Activated CD8-positive, alpha-beta memory T cell treated with anti-CD3 and anti-CD28 coated beads, Interleukin-2, amount 10 ng/mL, durations not matched to agents 7 days and 5 days (primary cell): ENCODE measurements around the gene SRPX2. TPM values are rescaled to one million over a fixed set of nuclear protein-coding genes. Genes with fewer than 3 reads are reported as not detected.
"Not testable (repeated sequence)": the region's sequence is repeated elsewhere in the genome, so short reads cannot be mapped to it uniquely, and the experiment has no call there.

Experiments used
- ATAC-seq: fragments of 150-1000 bp; cut with Tn5 transposase; one replicate; pipeline ENCODE4 v1.10.0; 2021; ENCODE audit warnings: moderate library complexity
- CTCF ChIA-PET: fragments of 350-600 bp; sonication (Branson Sonifier 250); formaldehyde crosslinking; loops from one replicate; lab custom pipeline; 2021; ENCODE audit warnings: antibody characterized with exemption; lab: Charles Lee
- DNase-seq: peaks from one replicate; pipeline ENCODE4 v3.0.0-alpha.2; 2020
- H3K27ac Mint-ChIP-seq: one replicate; pipeline ENCODE4 v1.8.0; 2021; ENCODE audit warnings: mild to moderate bottlenecking, mixed read lengths
- H3K27me3 Mint-ChIP-seq: one replicate; pipeline ENCODE4 v1.8.0; 2021; ENCODE audit warnings: mixed read lengths
- H3K36me3 Mint-ChIP-seq: one replicate; pipeline ENCODE4 v1.8.0; 2021; ENCODE audit warnings: mild to moderate bottlenecking, mixed read lengths
- H3K4me1 Mint-ChIP-seq: one replicate; pipeline ENCODE4 v1.8.0; 2021; ENCODE audit warnings: mixed read lengths
- H3K4me3 Mint-ChIP-seq: one replicate; pipeline ENCODE4 v1.8.0; 2021; ENCODE audit warnings: mild to moderate bottlenecking, moderate library complexity, mixed read lengths
- H3K9me3 Mint-ChIP-seq: one replicate; pipeline ENCODE4 v1.8.0; 2022; ENCODE audit warnings: low read depth, mixed read lengths
- total RNA-seq, 2 experiments: library from RNA; stranded (reverse); gene quantifications; one replicate each; pipeline ENCODE4 v1.2.3, GENCODE V29; 2021

Gene SRPX2
- total RNA-seq, 2 experiments from 2014 or later: not detected

- H3K4me3 Mint-ChIP-seq: no peak overlapping the region
- no peak overlapping the region for H3K27ac Mint-ChIP-seq
- DNase-seq: no peak
- peaks cover 8% of the 10 kb centered on the region for H3K4me1 Mint-ChIP-seq
- CTCF ChIA-PET: interaction anchor here (1.9 to 3.2 kb wide), 3 partner anchors 13 to 81 kb away, joined by 5 to 24 read pairs (median 9); no protein-coding TSS in a partner anchor
- no peaks in the 10 kb centered on the region for H3K36me3 Mint-ChIP-seq
- no peak for ATAC-seq
- no peaks in the 10 kb centered on the region for H3K9me3 Mint-ChIP-seq
- peaks cover 4% of the 10 kb centered on the region for H3K27me3 Mint-ChIP-seq
Observed at GRCh38 chrX:100687128-100687527, 43.1 kb downstream of the SRPX2 start.

GRCh38 chrX:100687546-100687945, 43.5 kb downstream of the SRPX2 start:
- Mint-ChIP-seq H3K27me3 (peaks cover 5% of the 10 kb centered on the region), H3K36me3 (no peaks in the 10 kb centered on the region), H3K9me3 (no peaks in the 10 kb centered on the region), H3K4me1 (peaks cover 8% of the 10 kb centered on the region), H3K4me3 (no peak overlapping the region), H3K27ac (no peak overlapping the region)
- CTCF ChIA-PET: interaction anchor here (1.9 to 3.2 kb wide), 2 partner anchors 16 to 81 kb away, joined by 5 to 24 read pairs; no protein-coding TSS in a partner anchor
- DNase-seq (no peak), ATAC-seq (no peak)

- CTCF ChIA-PET: no interaction called here
- Mint-ChIP-seq H3K27ac (no peak overlapping the region), H3K36me3 (no peaks in the 10 kb centered on the region), H3K9me3 (no peaks in the 10 kb centered on the region), H3K4me3 (no peak overlapping the region), H3K27me3 (peaks cover 26% of the 10 kb centered on the region), H3K4me1 (no peaks in the 10 kb centered on the region)
- ATAC-seq (no peak), DNase-seq (no peak)
Observed at GRCh38 chrX:100695302-100695701, 51.3 kb downstream of the SRPX2 start.

GRCh38 chrX:100695991-100696390, 52.0 kb downstream of the SRPX2 start:
- CTCF ChIA-PET: no interaction called here
- H3K27me3 Mint-ChIP-seq: peaks cover 26% of the 10 kb centered on the region
- no peaks in the 10 kb centered on the region for H3K36me3 Mint-ChIP-seq
- H3K4me1 Mint-ChIP-seq: no peaks in the 10 kb centered on the region
- H3K9me3 Mint-ChIP-seq: no peaks in the 10 kb centered on the region
- no peak overlapping the region for H3K4me3 Mint-ChIP-seq
- DNase-seq (no peak), ATAC-seq (no peak)
- H3K27ac Mint-ChIP-seq: no peak overlapping the region

- CTCF ChIA-PET: interaction anchor here (1.2 kb wide), 1 partner anchor 72 kb away, joined by 3 read pairs; no protein-coding TSS in a partner anchor
- DNase-seq: no peak
- H3K27ac Mint-ChIP-seq: no peak overlapping the region
- H3K36me3 Mint-ChIP-seq: no peaks in the 10 kb centered on the region
- no peaks in the 10 kb centered on the region for H3K9me3 Mint-ChIP-seq
- no peak for ATAC-seq
- H3K27me3 Mint-ChIP-seq: peaks cover 30% of the 10 kb centered on the region
- H3K4me1 Mint-ChIP-seq: no peaks in the 10 kb centered on the region
- no peak overlapping the region for H3K4me3 Mint-ChIP-seq
Observed at GRCh38 chrX:100696699-100697351, 52.8 kb downstream of the SRPX2 start.

GRCh38 chrX:100698551-100698950, 54.6 kb downstream of the SRPX2 start:
- Mint-ChIP-seq H3K4me1 (no peaks in the 10 kb centered on the region), H3K27me3 (peaks cover 26% of the 10 kb centered on the region)
- CTCF ChIA-PET: no interaction called here

GRCh38 chrX:100700809-100701208, 56.8 kb downstream of the SRPX2 start:
- peaks cover 30% of the 10 kb centered on the region for H3K27me3 Mint-ChIP-seq
- ATAC-seq: no peak

More at GRCh38 chrX:100698551-100698950, 54.6 kb downstream of the SRPX2 start:
- DNase-seq (no peak), ATAC-seq (no peak)
- H3K4me3 Mint-ChIP-seq: no peak overlapping the region
- H3K27ac Mint-ChIP-seq: no peak overlapping the region
- H3K9me3 Mint-ChIP-seq: no peaks in the 10 kb centered on the region
- no peaks in the 10 kb centered on the region for H3K36me3 Mint-ChIP-seq

GRCh38 chrX:100704581-100705203, 60.7 kb downstream of the SRPX2 start:
- H3K36me3 Mint-ChIP-seq: no peaks in the 10 kb centered on the region
- CTCF ChIA-PET: no interaction called here
- H3K4me3 Mint-ChIP-seq: no peak overlapping the region
- DNase-seq (no peak), ATAC-seq (no peak)
- peaks cover 30% of the 10 kb centered on the region for H3K27me3 Mint-ChIP-seq
- H3K4me1 Mint-ChIP-seq: no peaks in the 10 kb centered on the region
- no peak overlapping the region for H3K27ac Mint-ChIP-seq
- H3K9me3 Mint-ChIP-seq: no peaks in the 10 kb centered on the region

More at GRCh38 chrX:100700809-100701208, 56.8 kb downstream of the SRPX2 start:
- DNase-seq: no peak
- CTCF ChIA-PET: no interaction called here
- no peaks in the 10 kb centered on the region for H3K36me3 Mint-ChIP-seq
- H3K9me3 Mint-ChIP-seq: no peaks in the 10 kb centered on the region
- H3K4me3 Mint-ChIP-seq: no peak overlapping the region
- H3K4me1 Mint-ChIP-seq: no peaks in the 10 kb centered on the region
- H3K27ac Mint-ChIP-seq: no peak overlapping the region

GRCh38 chrX:100710816-100711215, 66.8 kb downstream of the SRPX2 start:
- CTCF ChIA-PET: no interaction called here
- no peaks in the 10 kb centered on the region for H3K36me3 Mint-ChIP-seq
- DNase-seq (no peak), ATAC-seq (no peak)
- no peaks in the 10 kb centered on the region for H3K4me1 Mint-ChIP-seq
- no peak overlapping the region for H3K4me3 Mint-ChIP-seq
- H3K27me3 Mint-ChIP-seq: peaks cover 13% of the 10 kb centered on the region
- no peaks in the 10 kb centered on the region for H3K9me3 Mint-ChIP-seq
- no peak overlapping the region for H3K27ac Mint-ChIP-seq

GRCh38 chrX:100717363-100717762, 73.4 kb downstream of the SRPX2 start:
- CTCF ChIA-PET: no interaction called here
- no peak for ATAC-seq

GRCh38 chrX:100719139-100719538, 75.1 kb downstream of the SRPX2 start:
- no peak overlapping the region for H3K27ac Mint-ChIP-seq
- no peak for DNase-seq
- ATAC-seq: no peak
- no peaks in the 10 kb centered on the region for H3K27me3 Mint-ChIP-seq
- no peaks in the 10 kb centered on the region for H3K36me3 Mint-ChIP-seq
- CTCF ChIA-PET: no interaction called here
- H3K4me1 Mint-ChIP-seq: no peaks in the 10 kb centered on the region
- H3K9me3 Mint-ChIP-seq: no peaks in the 10 kb centered on the region
- H3K4me3 Mint-ChIP-seq: no peak overlapping the region

More at GRCh38 chrX:100717363-100717762, 73.4 kb downstream of the SRPX2 start:
- Mint-ChIP-seq H3K4me3 (no peak overlapping the region), H3K4me1 (no peaks in the 10 kb centered on the region), H3K27ac (no peak overlapping the region), H3K9me3 (no peaks in the 10 kb centered on the region), H3K36me3 (no peaks in the 10 kb centered on the region), H3K27me3 (no peaks in the 10 kb centered on the region)
- no peak for DNase-seq

- H3K4me1 Mint-ChIP-seq: no peaks in the 10 kb centered on the region
- peaks cover 3% of the 10 kb centered on the region for H3K27me3 Mint-ChIP-seq
- DNase-seq (no peak), ATAC-seq (no peak)
- no peaks in the 10 kb centered on the region for H3K9me3 Mint-ChIP-seq
- no peaks in the 10 kb centered on the region for H3K36me3 Mint-ChIP-seq
- H3K27ac Mint-ChIP-seq: no peak overlapping the region
- CTCF ChIA-PET: no interaction called here
- no peak overlapping the region for H3K4me3 Mint-ChIP-seq
Observed at GRCh38 chrX:100720301-100720700, 76.3 kb downstream of the SRPX2 start.

- CTCF ChIA-PET: no interaction called here
- DNase-seq: no peak
Observed at GRCh38 chrX:100721328-100721727, 77.3 kb downstream of the SRPX2 start.

GRCh38 chrX:100724006-100724405, 80.0 kb downstream of the SRPX2 start:
- H3K4me3 Mint-ChIP-seq, H3K4me1 Mint-ChIP-seq, ATAC-seq, H3K27ac Mint-ChIP-seq, H3K9me3 Mint-ChIP-seq, H3K36me3 Mint-ChIP-seq, DNase-seq, CTCF ChIA-PET: not testable (repeated sequence)
- peaks cover 15% of the 10 kb centered on the region for H3K27me3 Mint-ChIP-seq

More at GRCh38 chrX:100721328-100721727, 77.3 kb downstream of the SRPX2 start:
- Mint-ChIP-seq H3K36me3 (no peaks in the 10 kb centered on the region), H3K27me3 (peaks cover 7% of the 10 kb centered on the region), H3K27ac (no peak overlapping the region), H3K9me3 (no peaks in the 10 kb centered on the region), H3K4me3 (no peak overlapping the region), H3K4me1 (no peaks in the 10 kb centered on the region)
- no peak for ATAC-seq
